Left lung (tissue), 10 donors: Measurements from ENCODE around the gene EMD. TPM values are rescaled to one million over a fixed set of nuclear protein-coding genes. Genes with fewer than 3 reads are reported as not detected.

Experiments
- ATAC-seq: fragments of 200-7000 bp; cut with Tn5 transposase; one replicate; pipeline ENCODE4 v1.9.1; 2020; ENCODE audit warnings: moderate library complexity
- DNase-seq, 4 donors: peaks; one replicate each; pipeline ENCODE4 v3.0.0-alpha.2; 2013 to 2020
- H3K27ac ChIP-seq, 2 donors: fragments of 200-600 bp; sonication (generic) in 1 of 2; one replicate each; pipeline versions ENCODE4 v1.5.0 to v1.8.0; 2020 to 2021
- H3K27me3 ChIP-seq, 2 donors: fragments of 200-600 bp; sonication (generic) in 1 of 2; one replicate each; pipeline versions ENCODE4 v1.5.0 to v1.8.0; 2020 to 2021
- H3K36me3 ChIP-seq, 2 donors: fragments of 200-600 bp; sonication (generic) in 1 of 2; one replicate each; pipeline versions ENCODE4 v1.5.0 to v1.8.0; 2020 to 2021
- H3K4me1 ChIP-seq, 2 donors: fragments of 200-600 bp; one replicate each; pipeline ENCODE4 v1.8.0; 2021
- H3K4me3 ChIP-seq, 2 donors: fragments of 200-600 bp; sonication (generic) in 1 of 2; one replicate each; pipeline versions ENCODE4 v1.5.0 to v1.8.0; 2020 to 2021; ENCODE audit warnings: mild to moderate bottlenecking in 1 of 2
- H3K9me3 ChIP-seq, 2 donors: fragments of 200-600 bp; sonication (generic) in 1 of 2; one replicate each; pipeline versions ENCODE4 v1.5.0 to v1.8.0; 2020 to 2021
- intact Hi-C, 2 donors: fragments of 100-400 bp; cut with DNase I; formaldehyde crosslinking; loops; one replicate each; pipeline versions ENCODE4 v1.11.2 to v1.14.2; 2022
- polyA plus RNA-seq, 6 donors: library from polyadenylated mRNA; unstranded; fragments of 120-200 nt; gene quantifications; one replicate each; pipeline ENCODE4 v1.2.1, GENCODE V29; 2013; ENCODE audit not compliant: insufficient read length in 6 of 6
- total RNA-seq, 2 donors: library from RNA; stranded (reverse); fragmentation: NEBNext Ultra II Directional; extraction: Animal tissue kit (Norgen Biotek cat#: 25700); gene quantifications; one replicate each; pipeline ENCODE4 v1.2.1, GENCODE V29; 2021
- TF ChIP-seq, protein P1 (sequence below), 2 donors: fragments of 200-600 bp; sonication (generic) in 1 of 2; IDR thresholded peaks; one replicate each; pipeline versions ENCODE4 v1.5.0 to v1.8.0; 2021; ENCODE audit warnings: antibody characterized with exemption in 2 of 2
- donor health status: DM: no; HTN: yes; CAD: no.
- donor health status: DM: no; HTN: no; CAD: no.

EMD gene
- total and polyA plus RNA-seq, 8 donors, result 50.1 to 77.1 (median 64.1) TPM

DNA sequence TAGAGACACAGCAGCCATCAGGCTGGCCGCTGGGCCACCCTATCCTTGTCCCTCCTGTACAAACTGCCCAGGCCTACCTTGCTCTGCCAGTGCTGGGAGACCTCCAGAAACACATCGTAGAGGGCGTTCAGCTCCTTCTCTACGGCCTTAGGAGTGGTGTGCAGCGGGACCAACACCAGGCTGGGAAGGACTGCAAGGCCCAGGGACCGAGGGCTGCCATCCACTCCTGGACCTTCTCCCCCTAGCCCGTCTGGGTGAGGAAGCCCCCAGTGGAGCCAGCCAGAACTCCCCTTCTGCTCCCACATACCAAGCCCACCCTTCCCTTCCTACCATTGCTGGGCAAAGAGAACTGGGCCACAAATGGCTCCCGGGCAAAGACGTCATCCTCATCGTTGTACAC, 24.1 kb downstream of the EMD start:
- H3K4me1 ChIP-seq, result peaks cover 0 to 26% of the 10 kb centered on the region in 2 donors
- intact Hi-C loops, result no loop called here
- H3K9me3 ChIP-seq, result no peaks in the 10 kb centered on the region
- H3K27ac ChIP-seq, result no peak overlapping the region
- no peak for DNase-seq
- TF ChIP-seq, protein P1, sequence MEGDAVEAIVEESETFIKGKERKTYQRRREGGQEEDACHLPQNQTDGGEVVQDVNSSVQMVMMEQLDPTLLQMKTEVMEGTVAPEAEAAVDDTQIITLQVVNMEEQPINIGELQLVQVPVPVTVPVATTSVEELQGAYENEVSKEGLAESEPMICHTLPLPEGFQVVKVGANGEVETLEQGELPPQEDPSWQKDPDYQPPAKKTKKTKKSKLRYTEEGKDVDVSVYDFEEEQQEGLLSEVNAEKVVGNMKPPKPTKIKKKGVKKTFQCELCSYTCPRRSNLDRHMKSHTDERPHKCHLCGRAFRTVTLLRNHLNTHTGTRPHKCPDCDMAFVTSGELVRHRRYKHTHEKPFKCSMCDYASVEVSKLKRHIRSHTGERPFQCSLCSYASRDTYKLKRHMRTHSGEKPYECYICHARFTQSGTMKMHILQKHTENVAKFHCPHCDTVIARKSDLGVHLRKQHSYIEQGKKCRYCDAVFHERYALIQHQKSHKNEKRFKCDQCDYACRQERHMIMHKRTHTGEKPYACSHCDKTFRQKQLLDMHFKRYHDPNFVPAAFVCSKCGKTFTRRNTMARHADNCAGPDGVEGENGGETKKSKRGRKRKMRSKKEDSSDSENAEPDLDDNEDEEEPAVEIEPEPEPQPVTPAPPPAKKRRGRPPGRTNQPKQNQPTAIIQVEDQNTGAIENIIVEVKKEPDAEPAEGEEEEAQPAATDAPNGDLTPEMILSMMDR (IDR thresholded peaks at IDR 0.05), result no peak
- H3K27me3 ChIP-seq, result no peaks in the 10 kb centered on the region
- ATAC-seq, result no peak
- H3K36me3 ChIP-seq, result peaks cover 0 to 54% of the 10 kb centered on the region in 2 donors
- no peak overlapping the region for H3K4me3 ChIP-seq

DNA sequence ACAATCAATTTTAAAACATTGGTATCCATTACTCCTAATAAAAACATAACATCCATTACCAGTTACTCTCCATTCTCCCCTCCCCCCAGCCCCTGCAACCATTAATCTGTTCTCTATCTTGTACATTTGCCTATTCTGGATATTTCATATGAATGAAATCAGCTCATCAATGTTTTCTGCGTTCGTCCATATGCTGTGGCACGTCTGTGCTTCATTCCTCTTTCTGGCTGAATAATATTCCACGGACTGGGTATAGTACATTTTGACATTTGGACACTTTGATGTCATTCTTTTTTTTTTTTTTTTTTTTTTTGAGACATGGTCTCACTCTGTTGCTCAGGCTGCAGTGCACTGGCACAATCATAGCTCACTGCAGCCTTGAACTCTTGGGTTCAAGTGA, 24.8 kb downstream of the EMD start:
- Histone ChIP-seq H3K36me3 (peaks cover 0 to 54% of the 10 kb centered on the region in 2 donors), H3K4me3 (no peak overlapping the region), H3K9me3 (no peaks in the 10 kb centered on the region), H3K4me1 (peaks cover 0 to 30% of the 10 kb centered on the region in 2 donors), H3K27ac (no peak overlapping the region), H3K27me3 (no peaks in the 10 kb centered on the region)
- ATAC-seq (no peak), DNase-seq (no peak)
- intact Hi-C loops, result no loop called here
- TF ChIP-seq, protein P1 (IDR thresholded peaks at IDR 0.05), result no peak

DNA sequence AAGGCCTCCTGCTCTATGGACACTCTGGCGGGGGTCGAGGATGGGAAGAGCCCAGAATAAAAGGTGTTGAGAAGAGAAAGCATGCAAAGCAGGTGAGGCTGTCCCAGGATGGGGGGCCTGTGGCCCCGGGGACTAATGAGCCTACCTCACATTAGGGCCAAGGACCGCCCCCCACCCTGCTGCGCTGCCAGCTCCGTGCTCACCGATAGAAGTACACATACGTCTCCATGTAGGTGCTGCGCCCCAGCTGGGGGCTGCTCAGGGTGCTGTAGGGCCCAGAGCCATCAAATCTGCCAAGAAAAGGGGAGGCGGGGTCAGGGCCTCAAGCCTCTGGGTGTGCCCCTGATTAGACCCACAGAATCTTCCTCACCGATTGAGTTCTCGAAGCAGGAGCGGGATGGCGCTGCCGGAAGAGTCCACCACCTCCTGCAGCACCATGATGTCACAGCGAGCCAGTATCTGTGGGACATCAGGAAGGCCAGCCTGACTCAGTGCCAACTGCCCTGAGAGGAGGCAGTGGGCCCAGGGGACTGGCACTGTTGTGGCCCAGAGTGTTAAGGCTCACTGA, 25.6 kb downstream of the EMD start:
- ATAC-seq (no peak), DNase-seq (no peak)
- no peaks in the 10 kb centered on the region for H3K9me3 ChIP-seq
- H3K27me3 ChIP-seq, result no peaks in the 10 kb centered on the region
- peaks cover 0 to 28% of the 10 kb centered on the region in 2 donors for H3K4me1 ChIP-seq
- no peak overlapping the region for H3K4me3 ChIP-seq
- H3K36me3 ChIP-seq, result peaks cover 0 to 46% of the 10 kb centered on the region in 2 donors
- H3K27ac ChIP-seq, result no peak overlapping the region
- TF ChIP-seq, protein P1 (IDR thresholded peaks at IDR 0.05), result no peak
- intact Hi-C loops, result no loop called here

DNA sequence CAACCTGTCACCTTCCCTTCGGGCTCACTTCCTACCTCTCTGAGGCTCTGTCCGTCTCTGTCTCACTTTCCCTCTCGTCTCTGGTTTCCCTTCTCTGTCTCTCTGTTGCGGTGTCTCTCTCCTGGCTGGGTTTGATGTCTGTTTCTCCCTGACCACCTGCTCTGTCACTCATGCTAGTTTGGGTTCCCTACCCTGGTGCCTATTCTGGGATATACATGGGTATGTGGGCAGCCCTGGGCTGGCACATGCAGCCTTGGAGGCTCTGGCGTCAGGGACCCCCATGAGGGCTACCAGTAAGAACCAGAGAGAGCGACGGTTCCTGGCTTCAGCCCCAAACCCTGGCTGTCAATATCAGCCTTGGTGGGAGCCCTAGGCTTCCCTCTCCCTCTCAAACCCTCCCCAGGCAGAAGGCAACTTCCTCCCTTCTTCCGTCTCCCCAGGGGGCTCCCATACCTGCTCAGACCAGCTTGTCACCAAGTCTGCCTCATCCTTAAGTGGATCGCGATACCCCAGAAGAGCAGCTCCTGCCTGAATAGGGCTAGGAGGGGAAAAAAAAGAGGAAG, 29.6 kb downstream of the EMD start:
- Histone ChIP-seq H3K4me1 (peaks cover 0 to 43% of the 10 kb centered on the region in 2 donors), H3K4me3 (peak overlapping the region; percentile 9 to 50), H3K27ac (peak overlapping the region; percentile 41 to 87), H3K27me3 (no peaks in the 10 kb centered on the region), H3K9me3 (no peaks in the 10 kb centered on the region), H3K36me3 (peaks cover 0 to 9% of the 10 kb centered on the region in 2 donors)
- TF ChIP-seq, protein P1 (IDR thresholded peaks at IDR 0.05), result no peak
- DNase-seq (no peak), ATAC-seq (no peak)
- intact Hi-C loops, result no loop called here

DNA sequence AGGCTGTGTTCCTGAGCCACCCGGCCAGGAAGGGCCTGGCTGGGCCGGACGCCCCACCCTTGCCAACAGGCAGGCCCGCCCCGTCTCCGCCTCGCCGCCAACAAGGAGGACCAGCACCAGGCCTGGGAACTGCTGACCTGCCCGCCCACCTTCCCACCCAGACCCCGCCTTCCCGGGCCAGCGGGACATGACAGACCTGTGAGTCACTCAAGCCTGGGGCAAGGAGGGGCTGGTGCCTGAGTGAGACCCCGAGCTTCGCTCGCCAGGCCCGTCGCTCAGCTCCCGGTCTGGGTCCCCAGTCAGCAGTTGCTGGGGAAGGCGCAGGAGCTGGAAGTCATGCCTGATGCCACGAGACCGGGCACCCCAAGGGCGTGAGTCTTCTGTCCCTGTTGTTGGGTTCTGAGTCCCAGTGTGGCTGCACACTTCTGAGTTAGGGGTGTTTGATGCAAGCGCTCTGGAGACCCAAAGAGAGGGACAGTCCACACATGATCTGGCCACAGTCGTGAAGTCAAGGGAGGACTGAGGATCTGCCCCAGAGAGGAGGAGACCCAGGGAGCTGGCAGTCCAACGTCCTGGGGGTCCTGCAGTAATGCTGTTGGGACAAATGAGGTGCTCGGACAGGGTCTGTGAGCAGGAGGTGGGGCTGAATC, 30.3 kb downstream of the EMD start, which contains the start of gene DNASE1L1:
TSS of gene DNASE1L1 (minus strand) at position 33 of the 650 bp plus-strand sequence. CDS start 3,686 bp downstream, outside the sequence.
- DNase-seq (peak in 3 of 4 donors; percentile 38 to 96 (median 91)), ATAC-seq (peak; percentile 81)
- Histone ChIP-seq H3K27me3 (no peaks in the 10 kb centered on the region), H3K4me1 (peaks cover 0 to 43% of the 10 kb centered on the region in 2 donors), H3K27ac (peak within 1 kb of the TSS; percentile 41 to 87), H3K4me3 (peak within 1 kb of the TSS; percentile 9 to 50), H3K9me3 (no peaks in the 10 kb centered on the region), H3K36me3 (peaks cover 0 to 9% of the 10 kb centered on the region in 2 donors)
- TF ChIP-seq, protein P1 (IDR thresholded peaks at IDR 0.05), result no peak
- intact Hi-C loops, result no loop called here
